HG02798 (cell line): ENCODE data around the gene MSH5.

Experiments used
- ATAC-seq: cut with Tn5 transposase; IDR thresholded peaks from one replicate; pipeline ENCODE4 v1.9.1; 2021; ENCODE audit warnings: mild to moderate bottlenecking; ENCODE audit not compliant: unreplicated experiment, poor library complexity

The MSH5 gene

DNA sequence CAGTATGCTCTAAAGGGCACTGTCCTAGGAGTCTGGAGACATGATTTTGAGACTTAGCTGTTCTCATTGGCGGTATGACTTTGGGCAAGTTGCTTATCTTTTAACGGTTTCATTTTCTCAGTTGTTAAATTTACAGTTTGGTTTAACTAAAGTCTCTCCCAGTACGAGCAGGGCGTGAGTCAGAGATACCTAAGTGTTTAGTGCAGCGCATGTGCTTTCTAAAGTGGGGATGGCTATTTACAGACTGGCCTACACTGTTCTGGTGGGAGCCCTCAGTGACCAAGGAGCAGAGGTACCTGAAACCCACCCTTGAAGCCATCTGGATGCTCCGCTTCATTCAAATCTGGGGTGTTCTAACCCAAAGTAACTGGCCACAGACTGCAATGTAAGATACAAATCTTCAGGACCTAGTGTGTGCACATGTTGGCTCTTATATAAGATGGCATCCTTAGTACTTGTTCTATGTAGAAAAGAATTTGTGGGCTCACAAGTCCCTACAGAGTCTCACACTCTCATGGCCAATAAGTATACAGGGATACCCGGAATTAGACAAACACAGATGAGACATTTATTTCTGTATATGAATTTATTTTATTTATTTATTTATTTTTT, 10.7 kb downstream of the MSH5 start:
- ATAC-seq = no peak

- no peak for ATAC-seq
These were observed 13.0 kb downstream of the MSH5 start for GRCh38 chr6:31752739-31753319.

DNA sequence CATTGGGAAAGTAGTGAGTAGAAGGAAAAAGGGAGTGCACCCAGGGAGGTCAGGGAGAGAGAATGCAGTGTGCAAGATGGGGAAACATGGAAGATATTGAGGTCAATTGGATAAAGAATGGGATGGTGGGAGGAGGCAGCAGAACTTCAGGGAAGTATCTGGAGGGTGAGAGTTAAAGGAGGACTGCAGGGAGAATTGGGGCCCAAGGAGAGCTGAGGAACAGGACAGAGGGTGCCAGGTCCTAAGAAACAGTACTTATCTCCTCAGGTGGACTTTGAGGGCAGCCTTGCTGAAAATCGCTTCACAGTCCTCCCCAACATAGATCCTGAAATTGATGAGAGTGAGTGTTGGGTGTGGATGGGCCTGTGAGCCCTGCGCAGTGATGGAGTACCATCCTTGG, 18.5 kb downstream of the MSH5 start:
- no peak for ATAC-seq

GRCh38 chr6:31760790-31761189, 21.0 kb downstream of the MSH5 start:
- ATAC-seq = no peak

DNA sequence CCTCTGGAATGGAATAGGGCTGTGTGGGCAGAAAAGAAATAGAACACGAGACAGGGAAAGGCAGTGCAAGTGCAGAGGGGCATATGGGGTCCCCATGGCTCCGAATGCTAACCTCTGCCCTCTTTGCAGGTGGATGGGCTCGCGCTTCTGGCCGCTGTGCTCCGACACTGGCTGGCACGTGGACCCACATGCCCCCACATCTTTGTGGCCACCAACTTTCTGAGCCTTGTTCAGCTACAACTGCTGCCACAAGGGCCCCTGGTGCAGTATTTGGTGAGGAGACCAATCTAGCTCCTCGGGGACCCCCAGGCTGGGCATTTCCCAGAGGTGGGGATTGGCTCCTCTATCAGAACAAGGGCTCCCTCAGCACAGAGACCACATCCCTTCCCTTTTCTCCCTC, 21.5 kb downstream of the MSH5 start:
- ATAC-seq = no peak

DNA sequence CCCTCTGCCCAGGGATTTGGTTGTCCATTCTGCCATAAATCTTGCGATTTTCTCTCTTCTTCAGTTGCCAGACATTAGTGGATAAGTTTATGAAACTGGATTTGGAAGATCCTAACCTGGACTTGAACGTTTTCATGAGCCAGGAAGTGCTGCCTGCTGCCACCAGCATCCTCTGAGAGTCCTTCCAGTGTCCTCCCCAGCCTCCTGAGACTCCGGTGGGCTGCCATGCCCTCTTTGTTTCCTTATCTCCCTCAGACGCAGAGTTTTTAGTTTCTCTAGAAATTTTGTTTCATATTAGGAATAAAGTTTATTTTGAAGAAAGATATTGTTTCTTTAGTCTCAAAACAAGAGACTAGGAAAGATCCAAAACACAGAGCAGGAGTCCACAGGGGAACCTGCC, 22.6 kb downstream of the MSH5 start, which contains the start of gene SAPCD1:
Gene SAPCD1, plus strand, starts transcription at position 301 of the 400 bp plus-strand sequence. CDS start 399 bp downstream, outside the sequence.
- no peak for ATAC-seq

GRCh38 chr6:31762878-31763618, 23.2 kb downstream of the MSH5 start:
- no peak for ATAC-seq

DNA sequence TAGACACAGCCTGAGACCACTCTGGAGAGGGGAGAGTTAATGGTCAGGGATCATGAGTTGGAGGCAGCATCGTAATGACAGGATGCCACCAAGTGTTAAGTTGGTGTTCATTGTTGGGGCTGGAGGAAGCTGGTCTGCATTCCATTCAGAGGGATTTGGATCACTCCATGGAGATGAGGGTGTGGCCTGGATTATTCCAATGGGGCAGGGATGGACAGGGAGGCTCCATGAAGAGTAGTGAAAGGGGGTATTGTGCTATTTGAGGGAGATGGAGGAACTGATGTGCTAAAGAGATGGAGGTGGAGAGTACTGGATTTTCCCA, 23.8 kb downstream of the MSH5 start:
- ATAC-seq = no peak

GRCh38 chr6:31764198-31764597, 24.4 kb downstream of the MSH5 start:
- no peak for ATAC-seq

DNA sequence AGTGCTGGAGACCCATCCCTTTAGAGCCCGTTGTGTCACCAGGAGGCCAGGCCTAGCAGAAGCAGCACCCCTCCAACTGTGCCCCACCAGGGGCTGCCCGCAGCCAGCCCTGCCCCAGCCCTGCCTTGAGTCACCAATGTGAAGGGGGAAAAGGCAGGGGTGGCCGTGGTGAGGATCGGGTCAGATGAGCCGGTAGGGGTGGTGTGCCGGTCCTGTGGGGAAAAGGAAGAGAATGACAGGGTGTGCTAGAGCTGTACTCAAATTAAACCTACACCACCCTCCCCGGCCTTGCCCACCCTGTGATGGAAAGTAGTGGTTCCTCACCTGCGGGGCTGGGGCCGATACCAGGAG, 25.7 kb downstream of the MSH5 start:
- no peak for ATAC-seq

DNA sequence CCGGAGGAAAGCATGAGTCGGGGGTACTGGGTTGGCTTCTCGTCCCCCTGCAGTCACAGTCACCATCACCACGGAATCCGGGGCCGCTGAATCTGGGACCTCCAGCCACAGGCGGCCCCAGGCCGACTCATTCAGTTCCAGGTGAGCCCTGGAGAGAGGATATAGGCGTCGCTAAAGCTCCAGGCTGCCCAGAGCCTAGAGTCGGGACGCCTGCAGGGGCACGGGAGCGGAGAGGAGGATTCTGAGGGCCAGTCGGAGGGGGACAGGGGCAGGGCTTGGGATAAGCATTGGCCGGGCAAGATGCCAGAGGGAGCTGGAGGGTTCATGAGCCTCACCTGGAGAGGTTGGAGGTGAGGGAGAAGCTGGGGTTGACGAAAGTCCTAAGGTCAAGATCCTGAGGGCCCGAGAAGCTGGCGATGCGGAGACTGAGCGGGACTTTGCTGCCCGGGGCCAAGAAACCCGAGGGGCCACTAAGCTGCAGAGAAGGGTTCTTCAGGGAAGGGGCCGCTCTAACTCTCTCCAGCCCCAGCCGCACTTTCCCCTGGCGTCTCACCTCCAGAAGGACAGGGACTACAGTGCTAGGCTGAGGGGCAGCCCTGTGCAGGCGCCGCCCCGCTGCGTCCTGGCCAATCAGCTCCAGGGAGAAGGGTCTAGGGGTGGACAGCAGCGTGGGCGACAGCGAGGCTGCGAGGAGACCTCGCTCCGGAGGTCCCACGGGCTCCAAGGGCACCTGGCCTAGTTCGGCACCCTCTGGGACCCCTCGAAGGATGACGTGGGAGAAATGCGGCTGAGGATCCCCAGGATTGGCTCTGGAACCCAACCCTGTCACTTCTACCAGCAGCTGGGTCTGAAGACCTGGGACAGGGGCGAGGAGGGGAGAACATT, 26.3 kb downstream of the MSH5 start:
- ATAC-seq = no peak

DNA sequence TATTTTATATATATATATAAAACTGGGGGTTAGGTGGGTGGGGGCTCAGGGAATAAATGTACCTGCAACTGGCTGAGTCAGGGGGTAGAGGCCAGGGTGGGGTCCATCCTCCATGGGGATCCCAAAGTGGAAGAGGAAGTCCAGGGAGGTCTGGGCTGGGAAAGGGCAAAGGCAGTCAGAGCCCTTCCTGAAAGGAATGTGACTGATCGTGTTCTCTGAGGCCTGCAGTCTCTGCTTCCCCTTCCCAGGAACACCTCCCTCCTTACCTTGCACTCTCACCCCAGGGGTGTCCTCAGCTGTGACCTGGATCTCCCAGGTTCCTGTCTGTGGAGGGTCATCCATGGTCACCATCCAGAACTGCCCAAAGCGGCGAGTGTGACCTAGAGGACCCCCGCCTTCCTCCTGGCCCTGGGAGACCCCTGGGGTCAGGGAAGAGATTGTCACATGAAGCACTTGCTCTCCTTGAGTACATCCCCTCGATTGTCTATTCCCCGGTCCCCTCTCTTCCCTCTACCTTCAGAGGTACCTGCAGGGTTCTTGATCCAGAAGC, 27.4 kb downstream of the MSH5 start:
- no peak for ATAC-seq

GRCh38 chr6:31768363-31769257, 28.8 kb downstream of the MSH5 start:
- no peak for ATAC-seq

GRCh38 chr6:31769684-31770371, 30.0 kb downstream of the MSH5 start:
- ATAC-seq = no peak

- no peak for ATAC-seq
These were observed 31.1 kb downstream of the MSH5 start for GRCh38 chr6:31770860-31771259.

DNA sequence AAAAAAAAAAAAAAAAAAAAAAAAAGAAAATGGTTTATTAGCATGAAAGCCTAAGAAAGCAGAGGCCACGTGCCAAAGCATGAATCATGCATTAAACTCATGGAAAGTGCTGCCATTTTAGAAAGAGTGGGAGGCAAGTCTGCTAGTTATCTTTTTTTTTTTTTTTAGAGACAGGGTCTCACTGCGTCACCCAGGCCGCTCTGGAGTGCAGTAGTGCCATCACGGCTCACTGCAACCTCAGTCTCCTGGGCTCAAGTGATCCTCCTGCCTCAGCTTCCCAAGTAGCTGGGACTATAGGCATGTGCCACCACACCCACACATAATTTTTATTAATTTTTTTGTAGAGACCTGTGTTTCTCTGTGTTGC, 32.2 kb downstream of the MSH5 start:
- ATAC-seq = no peak

- no peak for ATAC-seq
These were observed 35.4 kb downstream of the MSH5 start for GRCh38 chr6:31775184-31775583.

DNA sequence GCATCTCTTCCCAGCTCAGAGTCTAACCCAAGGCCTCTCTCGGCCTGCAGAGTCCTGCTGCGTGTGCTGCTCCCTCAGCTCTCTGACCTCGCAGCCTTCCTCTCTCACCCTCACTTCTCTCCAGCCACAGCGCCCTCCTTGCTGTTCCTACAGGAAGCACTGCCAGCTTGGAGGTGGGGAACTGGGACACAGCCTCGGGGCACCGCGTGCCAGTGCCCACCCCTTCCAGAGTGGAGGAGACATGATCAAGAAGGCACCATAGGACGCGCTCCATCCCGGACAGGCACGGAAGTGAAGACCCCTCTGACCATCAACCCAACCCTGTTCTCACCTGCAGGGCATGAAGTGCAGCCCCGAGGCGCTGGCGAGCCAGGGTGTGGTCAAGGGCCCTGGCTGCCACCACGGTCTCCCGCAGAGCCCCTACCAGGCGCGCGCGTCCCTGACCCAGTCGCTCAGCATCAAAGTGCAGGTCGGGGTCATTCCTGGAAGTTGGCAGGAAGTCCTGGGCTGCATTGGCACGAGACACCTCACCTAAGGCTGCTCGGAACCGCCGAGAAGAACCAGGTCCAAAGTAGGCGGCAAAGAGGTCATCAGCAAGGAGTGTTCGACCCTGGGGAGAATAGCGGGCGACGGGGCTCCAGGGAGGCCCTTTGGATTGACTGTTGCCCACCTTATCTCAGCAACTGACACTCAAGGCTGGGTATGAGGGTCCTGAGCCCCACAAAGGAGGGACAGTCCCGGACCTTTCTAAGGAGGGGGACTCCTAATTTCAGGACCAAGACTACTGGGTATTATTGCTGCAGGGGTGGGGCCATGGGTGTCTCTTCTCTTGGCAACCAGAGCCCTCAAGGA, 36.1 kb downstream of the MSH5 start:
- ATAC-seq = no peak
